OCI-LY3 (cell line): ENCODE measurements around the gene HGS.

Source experiments
- H2AFZ ChIP-seq: fragments of 200-600, 300-600 bp; shearing (Covaris generic); 2 replicates; pipeline ENCODE4 v1.6.0; 2014; ENCODE audit warnings: antibody characterized with exemption, low read depth, low read length
- H3K27ac ChIP-seq: fragments of 200-600, 300-600 bp; sonication (generic); 2 replicates; pipeline ENCODE4 v1.5.1; 2014; ENCODE audit warnings: mild to moderate bottlenecking, low read length, moderate library complexity, mixed read lengths
- H3K27me3 ChIP-seq: fragments of 200-600, 300-600 bp; sonication (generic); 2 replicates; pipeline ENCODE4 v1.6.1; 2014; ENCODE audit warnings: low read depth, low read length, mixed read lengths
- H3K36me3 ChIP-seq: fragments of 200-600, 300-600 bp; sonication (generic); replicated peaks from 2 replicates; pipeline ENCODE3; 2014; ENCODE audit warnings: low read depth, low read length, mixed read lengths
- H3K4me1 ChIP-seq: fragments of 300-600, 200-600 bp; sonication (generic); 2 replicates; pipeline ENCODE4 v1.6.1; 2014; ENCODE audit warnings: low read length, mixed read lengths
- H3K4me2 ChIP-seq: fragments of 200-600, 300-600 bp; sonication (generic); 2 replicates; pipeline ENCODE4 v1.6.1; 2014; ENCODE audit warnings: low read length, mixed read lengths
- H3K4me3 ChIP-seq: fragments of 300-600, 200-600 bp; sonication (generic); 2 replicates; pipeline ENCODE4 v1.5.1; 2014; ENCODE audit warnings: antibody characterized with exemption, mild to moderate bottlenecking, low read length, moderate library complexity
- H3K79me2 ChIP-seq: fragments of 300-600, 200-600 bp; shearing (Covaris generic); 2 replicates; pipeline ENCODE4 v1.6.1; 2014; ENCODE audit warnings: mild to moderate bottlenecking, low read length, mixed read lengths
- H3K9ac ChIP-seq: fragments of 300-600, 200-600 bp; shearing (Covaris generic); 2 replicates; pipeline ENCODE4 v1.6.0; 2014; ENCODE audit warnings: mild to moderate bottlenecking, low read length, moderate library complexity
- H3K9me3 ChIP-seq: fragments of 200-600, 300-600 bp; shearing (Covaris generic); 2 replicates; pipeline ENCODE4 v1.6.1; 2014; ENCODE audit warnings: low read length, mixed read lengths; ENCODE audit not compliant: insufficient read depth
- H4K20me1 ChIP-seq: fragments of 200-600, 300-600 bp; sonication (generic); 2 replicates; pipeline ENCODE4 v1.6.1; 2016; ENCODE audit warnings: low read length, mixed read lengths; ENCODE audit not compliant: insufficient read depth
- CTCF ChIP-seq: fragments of 200-600, 300-600 bp; sonication (generic); IDR thresholded peaks from 2 replicates; pipeline ENCODE4 v1.5.1; 2014; ENCODE audit warnings: antibody characterized with exemption, low read length, low read depth
- EZH2phosphoT487 ChIP-seq: fragments of 200-600 bp; shearing (Covaris generic); IDR thresholded peaks from 2 replicates; pipeline ENCODE4 v1.6.1; 2018; ENCODE audit warnings: antibody characterized with exemption, mixed run types, low read depth

The HGS gene

DNA sequence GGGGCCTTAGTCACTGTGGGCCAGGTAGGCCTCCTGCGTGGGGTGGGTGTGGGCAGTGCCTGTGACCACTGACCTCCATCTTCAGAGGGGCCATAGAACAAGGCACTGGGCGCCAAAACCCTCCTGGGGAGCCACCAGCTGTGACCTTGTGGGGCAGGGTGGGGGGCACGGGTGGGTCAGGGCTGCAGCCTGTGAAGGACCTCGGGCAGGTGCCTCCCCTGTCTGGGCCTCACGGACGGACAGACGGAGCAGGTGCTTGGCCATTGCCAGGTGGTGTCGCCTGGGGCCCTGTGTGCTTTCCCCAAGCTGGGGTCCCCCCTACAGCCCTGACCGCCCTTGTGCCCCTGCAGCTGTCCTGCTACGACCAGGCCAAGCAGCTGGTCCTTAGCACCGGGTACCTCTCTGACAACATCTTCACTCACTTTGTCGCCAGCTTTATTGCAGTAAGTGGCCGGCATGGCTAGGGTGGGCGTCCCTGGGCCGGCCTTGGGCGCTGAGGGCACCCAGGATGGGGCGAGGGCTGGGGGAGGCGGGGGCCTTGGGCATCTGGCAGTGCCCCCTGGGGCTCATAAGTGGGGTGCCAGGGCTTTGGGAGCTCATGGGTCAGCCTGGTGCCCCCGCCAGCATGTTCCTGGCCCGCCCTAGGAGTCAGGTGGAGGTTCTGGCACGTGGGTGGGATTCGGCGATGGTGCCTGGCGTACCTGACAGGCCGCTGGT is 33.4 kb downstream of the HGS start:
- Histone ChIP-seq H3K36me3 (peaks cover 4% of the 10 kb centered on the region), H3K9me3 (no peaks in the 10 kb centered on the region), H4K20me1 (peaks cover 5% of the 10 kb centered on the region; the same call in 1 of the 2 replicates), H3K79me2 (peaks cover 26% of the 10 kb centered on the region), H3K4me3 (no peak overlapping the region), H3K9ac (no peak overlapping the region), H3K27ac (no peak overlapping the region), H2AFZ (no peak overlapping the region), H3K4me1 (peaks cover 8% of the 10 kb centered on the region), H3K27me3 (no peaks in the 10 kb centered on the region), H3K4me2 (no peak overlapping the region)
- TF ChIP-seq CTCF (no peak), EZH2phosphoT487 (no peak)

DNA sequence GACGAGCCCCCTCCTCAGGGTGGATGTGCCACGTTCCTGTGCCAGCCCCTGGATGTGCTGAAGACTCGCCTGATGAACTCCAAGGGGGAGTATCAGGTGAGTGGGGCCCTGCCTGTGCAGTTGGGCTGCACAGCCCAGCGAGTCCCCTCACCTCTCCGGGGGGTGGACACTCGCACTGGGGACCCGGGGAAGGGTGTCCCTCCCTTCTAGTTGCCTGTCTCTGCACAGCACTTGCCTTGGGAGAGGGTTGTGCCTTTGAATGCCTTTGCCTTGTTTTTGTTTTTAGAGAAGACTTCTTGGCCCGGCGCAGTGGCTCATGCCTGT is 33.9 kb downstream of the HGS start:
- TF ChIP-seq CTCF (no peak), EZH2phosphoT487 (no peak)
- H2AFZ ChIP-seq: no peak overlapping the region
- H3K27ac ChIP-seq: no peak overlapping the region
- H3K27me3 ChIP-seq: no peaks in the 10 kb centered on the region
- no peaks in the 10 kb centered on the region for H3K9me3 ChIP-seq
- H3K4me1 ChIP-seq: peaks cover 8% of the 10 kb centered on the region
- H3K36me3 ChIP-seq: peaks cover 4% of the 10 kb centered on the region
- no peak overlapping the region for H3K4me3 ChIP-seq
- peaks cover 5% of the 10 kb centered on the region; the same call in 1 of the 2 replicates for H4K20me1 ChIP-seq
- H3K79me2 ChIP-seq: peaks cover 21% of the 10 kb centered on the region
- no peak overlapping the region for H3K4me2 ChIP-seq
- H3K9ac ChIP-seq: no peak overlapping the region

- Histone ChIP-seq H3K9me3 (no peaks in the 10 kb centered on the region), H3K79me2 (peaks cover 2% of the 10 kb centered on the region; the same call in 1 of the 2 replicates), H3K4me1 (no peaks in the 10 kb centered on the region), H3K27me3 (0 out of 2 replicates have a peak, but pooled peaks cover 6% of the 10 kb centered on the region), H3K36me3 (peaks cover 4% of the 10 kb centered on the region), H4K20me1 (no peaks in the 10 kb centered on the region), H3K4me3 (no peak overlapping the region), H3K9ac (no peak overlapping the region), H2AFZ (no peak overlapping the region), H3K27ac (no peak overlapping the region), H3K4me2 (no peak overlapping the region)
- TF ChIP-seq EZH2phosphoT487 (no peak), CTCF (no peak)
Measured at GRCh38 chr17:81719410-81720266, 35.8 kb downstream of the HGS start.
